GM19455 (cell line): ENCODE results near the gene HYLS1.

ENCODE experiments used
- ATAC-seq: cut with Tn5 transposase; IDR thresholded peaks from one replicate; pipeline ENCODE4 v1.9.1; 2021; ENCODE audit not compliant: unreplicated experiment

The HYLS1 gene

GRCh38 chr11:125948278-125949051 lies 61.0 kb downstream of the HYLS1 start:
- ATAC-seq, result no peak

- ATAC-seq, result no peak
These were observed 62.1 kb downstream of the HYLS1 start for GRCh38 chr11:125949271-125950177.

GRCh38 chr11:125950178-125950490 lies 62.7 kb downstream of the HYLS1 start:
- ATAC-seq, result no peak
